Peyer's patch (tissue), 4 donors: ENCODE data around the gene GTPBP6.

Experiments used
- CTCF ChIP-seq, 6 experiments: fragments of 450-650 bp in 4 of 6; fragments of 200-600 bp in 2 of 6; sonication (generic) in 1 of 6; IDR thresholded peaks; one replicate each; pipeline ENCODE4 v1.5.1; 2017 to 2019; ENCODE audit warnings: antibody characterized with exemption in 6 of 6, mild to moderate bottlenecking in 3 of 6, moderate library complexity in 1 of 6
- POLR2A ChIP-seq, 2 donors: fragments of 450-650 bp; IDR thresholded peaks; one replicate each; pipeline ENCODE4 v1.5.1; 2017; ENCODE audit warnings: antibody characterized with exemption in 2 of 2, mild to moderate bottlenecking in 2 of 2, moderate library complexity in 2 of 2

- TF ChIP-seq CTCF (IDR thresholded peaks at IDR 0.05) (no peak), POLR2A (IDR thresholded peaks at IDR 0.05) (no peak)
These were observed 12.1 kb upstream of the GTPBP6 start for GRCh38 chrX:330726-331150.
